MM.1S (cell line): ENCODE results near the gene EMC1.
"Not testable (repeated sequence)": the region's sequence is repeated elsewhere in the genome, so short reads cannot be mapped to it uniquely, and the experiment has no call there.

ENCODE experiments used
- EZH2phosphoT487 ChIP-seq: fragments of 300-600 bp; sonication (generic); IDR thresholded peaks from 2 replicates; pipeline ENCODE4 v1.6.1; 2018; ENCODE audit warnings: antibody characterized with exemption, low read length
- TF ChIP-seq, protein P1 (sequence below): fragments of 300-600 bp; sonication (generic); IDR thresholded peaks from 2 replicates; pipeline ENCODE4 v1.5.1; 2016; ENCODE audit warnings: antibody characterized with exemption, low read length, mixed read lengths

DNA sequence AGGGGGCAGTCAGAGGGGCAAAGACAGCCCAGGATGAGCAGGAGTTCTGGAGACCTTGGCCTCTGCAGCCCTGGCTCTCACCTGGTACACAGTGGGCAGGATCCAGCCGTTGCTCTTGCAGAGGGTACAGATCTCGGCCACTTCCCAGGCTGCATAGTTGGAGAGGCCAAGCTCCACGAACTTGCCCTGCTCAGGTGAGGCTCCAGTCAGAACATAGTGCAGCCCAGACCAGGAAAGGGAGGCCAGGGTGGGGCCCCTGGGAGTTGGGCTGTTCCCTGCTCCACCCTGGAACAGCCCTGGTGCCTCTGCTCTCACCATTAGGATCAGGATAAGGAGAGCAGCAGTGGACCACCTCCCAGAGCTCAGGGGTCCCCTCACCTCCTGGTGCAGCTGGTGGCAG lies 34.5 kb upstream of the EMC1 start:
- TF ChIP-seq, protein P1, sequence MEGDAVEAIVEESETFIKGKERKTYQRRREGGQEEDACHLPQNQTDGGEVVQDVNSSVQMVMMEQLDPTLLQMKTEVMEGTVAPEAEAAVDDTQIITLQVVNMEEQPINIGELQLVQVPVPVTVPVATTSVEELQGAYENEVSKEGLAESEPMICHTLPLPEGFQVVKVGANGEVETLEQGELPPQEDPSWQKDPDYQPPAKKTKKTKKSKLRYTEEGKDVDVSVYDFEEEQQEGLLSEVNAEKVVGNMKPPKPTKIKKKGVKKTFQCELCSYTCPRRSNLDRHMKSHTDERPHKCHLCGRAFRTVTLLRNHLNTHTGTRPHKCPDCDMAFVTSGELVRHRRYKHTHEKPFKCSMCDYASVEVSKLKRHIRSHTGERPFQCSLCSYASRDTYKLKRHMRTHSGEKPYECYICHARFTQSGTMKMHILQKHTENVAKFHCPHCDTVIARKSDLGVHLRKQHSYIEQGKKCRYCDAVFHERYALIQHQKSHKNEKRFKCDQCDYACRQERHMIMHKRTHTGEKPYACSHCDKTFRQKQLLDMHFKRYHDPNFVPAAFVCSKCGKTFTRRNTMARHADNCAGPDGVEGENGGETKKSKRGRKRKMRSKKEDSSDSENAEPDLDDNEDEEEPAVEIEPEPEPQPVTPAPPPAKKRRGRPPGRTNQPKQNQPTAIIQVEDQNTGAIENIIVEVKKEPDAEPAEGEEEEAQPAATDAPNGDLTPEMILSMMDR, result not testable (repeated sequence)
- TF ChIP-seq EZH2phosphoT487, result not testable (repeated sequence)
